HG02840 (cell line): ENCODE measurements around the gene PCSK7.
A peak's percentile ranks its signal among the peaks of the same experiment; 100 is the strongest.

ENCODE experiments used
- ATAC-seq: cut with Tn5 transposase; IDR thresholded peaks from one replicate; pipeline ENCODE4 v1.9.1; 2021; ENCODE audit warnings: mild to moderate bottlenecking, moderate library complexity, moderate number of reproducible peaks; ENCODE audit not compliant: unreplicated experiment, low FRiP score

Gene PCSK7

GRCh38 chr11:117232092-117232878, 412 bp upstream of the PCSK7 start, which contains the start of gene RNF214:
Gene RNF214 (plus strand): TSS chr11:117232671. CDS start chr11:117234273, 1,602 bp downstream.
- peak; percentile 54 for ATAC-seq

- ATAC-seq, result no peak
Observed at GRCh38 chr11:117230999-117231841, 653 bp downstream of the PCSK7 start.

- ATAC-seq, result no peak
Observed at GRCh38 chr11:117230286-117230961, 1.4 kb downstream of the PCSK7 start.

- ATAC-seq, result no peak
Observed at GRCh38 chr11:117229931-117230285, 2.0 kb downstream of the PCSK7 start.

- no peak for ATAC-seq
Observed at GRCh38 chr11:117229411-117229810, 2.5 kb downstream of the PCSK7 start.

- no peak for ATAC-seq
Observed at GRCh38 chr11:117228091-117228490, 3.8 kb downstream of the PCSK7 start.

- ATAC-seq, result no peak
Observed at GRCh38 chr11:117226388-117227385, 5.2 kb downstream of the PCSK7 start.

GRCh38 chr11:117225553-117226170, 6.2 kb downstream of the PCSK7 start:
- ATAC-seq, result no peak

GRCh38 chr11:117223741-117224689, 7.9 kb downstream of the PCSK7 start:
- no peak for ATAC-seq

GRCh38 chr11:117222991-117223740, 8.7 kb downstream of the PCSK7 start:
- no peak for ATAC-seq

- no peak for ATAC-seq
Observed at GRCh38 chr11:117221775-117222517, 9.9 kb downstream of the PCSK7 start.

GRCh38 chr11:117220999-117221774, 10.7 kb downstream of the PCSK7 start:
- ATAC-seq, result no peak

GRCh38 chr11:117220568-117220967, 11.3 kb downstream of the PCSK7 start:
- ATAC-seq, result no peak

- ATAC-seq, result no peak
Observed at GRCh38 chr11:117219995-117220394, 11.9 kb downstream of the PCSK7 start.

- ATAC-seq, result no peak
Observed at GRCh38 chr11:117219455-117219854, 12.4 kb downstream of the PCSK7 start.

- ATAC-seq, result no peak
Observed at GRCh38 chr11:117219001-117219400, 12.9 kb downstream of the PCSK7 start.
